Measurements from ENCODE around the gene TIGD4.

- TF ChIP-seq, protein P1, sequence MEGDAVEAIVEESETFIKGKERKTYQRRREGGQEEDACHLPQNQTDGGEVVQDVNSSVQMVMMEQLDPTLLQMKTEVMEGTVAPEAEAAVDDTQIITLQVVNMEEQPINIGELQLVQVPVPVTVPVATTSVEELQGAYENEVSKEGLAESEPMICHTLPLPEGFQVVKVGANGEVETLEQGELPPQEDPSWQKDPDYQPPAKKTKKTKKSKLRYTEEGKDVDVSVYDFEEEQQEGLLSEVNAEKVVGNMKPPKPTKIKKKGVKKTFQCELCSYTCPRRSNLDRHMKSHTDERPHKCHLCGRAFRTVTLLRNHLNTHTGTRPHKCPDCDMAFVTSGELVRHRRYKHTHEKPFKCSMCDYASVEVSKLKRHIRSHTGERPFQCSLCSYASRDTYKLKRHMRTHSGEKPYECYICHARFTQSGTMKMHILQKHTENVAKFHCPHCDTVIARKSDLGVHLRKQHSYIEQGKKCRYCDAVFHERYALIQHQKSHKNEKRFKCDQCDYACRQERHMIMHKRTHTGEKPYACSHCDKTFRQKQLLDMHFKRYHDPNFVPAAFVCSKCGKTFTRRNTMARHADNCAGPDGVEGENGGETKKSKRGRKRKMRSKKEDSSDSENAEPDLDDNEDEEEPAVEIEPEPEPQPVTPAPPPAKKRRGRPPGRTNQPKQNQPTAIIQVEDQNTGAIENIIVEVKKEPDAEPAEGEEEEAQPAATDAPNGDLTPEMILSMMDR (IDR thresholded peaks at IDR 0.05; ENCODE audit: low read depth, low read length, poor library complexity, severe bottlenecking) = no peak
- TF ChIP-seq EZH2phosphoT487 (IDR thresholded peaks at IDR 0.05; ENCODE audit: borderline replicate concordance, low read length) = no peak
These were observed 7.1 kb upstream of the TIGD4 start for GRCh38 chr4:152786627-152787026.
